Thoracic aorta (tissue), 2 donors: ENCODE data around the gene ZBTB3. TPM values are rescaled to one million over a fixed set of nuclear protein-coding genes. Genes with fewer than 3 reads are reported as not detected.
"Not testable (repeated sequence)": the region's sequence is repeated elsewhere in the genome, so short reads cannot be mapped to it uniquely, and the experiment has no call there.

Experiments used
- ATAC-seq: fragments of 150-250 bp; one replicate; pipeline ENCODE4 v1.8.0; 2017; ENCODE audit warnings: low read depth; ENCODE audit not compliant: insufficient number of reproducible peaks, low FRiP score
- DNase-seq: peaks from one replicate; pipeline ENCODE4 v3.0.0-alpha.2; 2020; ENCODE audit warnings: low spot score
- H3K27ac ChIP-seq, 2 donors: fragments of 200-600 bp; sonication (generic); 1 replicate in 1 of 2; 2 replicates in 1 of 2; pipeline ENCODE4 v1.5.1; 2016; ENCODE audit warnings: mild to moderate bottlenecking in 2 of 2, moderate library complexity in 2 of 2
- H3K27me3 ChIP-seq: fragments of 200-600 bp; sonication (generic); replicated peaks from 2 replicates; pipeline ENCODE4 v1.6.0; 2016; ENCODE audit warnings: mild to moderate bottlenecking; ENCODE audit not compliant: insufficient read depth
- H3K36me3 ChIP-seq: fragments of 200-600 bp; sonication (generic); one replicate; pipeline ENCODE4 v1.5.1; 2016
- H3K4me1 ChIP-seq, 2 donors: fragments of 200-600 bp; sonication (generic); 1 replicate in 1 of 2; 2 replicates in 1 of 2; pipeline versions ENCODE4 v1.5.1 to v1.6.0; 2016; ENCODE audit warnings: low read depth in 2 of 2, mild to moderate bottlenecking in 1 of 2; ENCODE audit not compliant: control insufficient read depth in 1 of 2
- H3K4me3 ChIP-seq: fragments of 200-600 bp; sonication (generic); 2 replicates; pipeline ENCODE4 v1.5.1; 2016; ENCODE audit warnings: mild to moderate bottlenecking
- H3K9me3 ChIP-seq: fragments of 200-600 bp; sonication (generic); 2 replicates; pipeline ENCODE4 v1.5.1; 2016
- total RNA-seq, 2 donors: library from RNA; depleted of rRNA; stranded (reverse); fragments of >200 nt; gene quantifications; one replicate each; pipeline versions ENCODE4 v1.1.0 to v1.2.3, GENCODE V29; 2016
- TF ChIP-seq, protein P1 (sequence below): fragments of 200-600 bp; sonication (generic); IDR thresholded peaks from one replicate; pipeline ENCODE4 v1.5.1; 2019; ENCODE audit warnings: antibody characterized with exemption

ZBTB3 gene
- total RNA-seq, 2 donors from 2014 or later: 6.2 to 7.6 TPM

DNA sequence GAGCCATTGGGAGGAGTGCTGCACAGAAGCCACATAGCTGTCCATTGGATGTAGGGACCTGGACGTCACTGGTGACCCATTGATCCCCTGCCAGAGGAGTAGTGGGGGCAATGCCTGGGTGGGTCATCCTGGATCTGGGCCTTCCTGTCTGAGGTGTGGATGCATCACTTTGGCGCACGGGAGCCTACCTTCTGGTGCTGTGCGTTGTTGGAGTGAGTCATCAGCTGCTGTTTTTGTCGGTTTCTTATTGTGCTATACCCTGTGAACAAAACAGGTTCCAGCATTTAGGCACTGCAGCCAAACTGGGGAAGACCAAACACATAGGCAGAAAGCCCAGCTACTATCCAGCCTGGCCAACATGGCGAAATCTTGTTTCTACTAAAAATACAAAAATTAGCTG lies 20.4 kb upstream of the ZBTB3 start:
- DNase-seq (no peak), ATAC-seq (no peak)
- peaks cover 12 to 19% of the 10 kb centered on the region in 2 donors for H3K4me1 ChIP-seq
- H3K36me3 ChIP-seq: peaks cover 28% of the 10 kb centered on the region
- H3K27ac ChIP-seq: no peak overlapping the region
- H3K9me3 ChIP-seq: no peaks in the 10 kb centered on the region
- H3K27me3 ChIP-seq: no peaks in the 10 kb centered on the region
- no peak overlapping the region for H3K4me3 ChIP-seq
- TF ChIP-seq, protein P1, sequence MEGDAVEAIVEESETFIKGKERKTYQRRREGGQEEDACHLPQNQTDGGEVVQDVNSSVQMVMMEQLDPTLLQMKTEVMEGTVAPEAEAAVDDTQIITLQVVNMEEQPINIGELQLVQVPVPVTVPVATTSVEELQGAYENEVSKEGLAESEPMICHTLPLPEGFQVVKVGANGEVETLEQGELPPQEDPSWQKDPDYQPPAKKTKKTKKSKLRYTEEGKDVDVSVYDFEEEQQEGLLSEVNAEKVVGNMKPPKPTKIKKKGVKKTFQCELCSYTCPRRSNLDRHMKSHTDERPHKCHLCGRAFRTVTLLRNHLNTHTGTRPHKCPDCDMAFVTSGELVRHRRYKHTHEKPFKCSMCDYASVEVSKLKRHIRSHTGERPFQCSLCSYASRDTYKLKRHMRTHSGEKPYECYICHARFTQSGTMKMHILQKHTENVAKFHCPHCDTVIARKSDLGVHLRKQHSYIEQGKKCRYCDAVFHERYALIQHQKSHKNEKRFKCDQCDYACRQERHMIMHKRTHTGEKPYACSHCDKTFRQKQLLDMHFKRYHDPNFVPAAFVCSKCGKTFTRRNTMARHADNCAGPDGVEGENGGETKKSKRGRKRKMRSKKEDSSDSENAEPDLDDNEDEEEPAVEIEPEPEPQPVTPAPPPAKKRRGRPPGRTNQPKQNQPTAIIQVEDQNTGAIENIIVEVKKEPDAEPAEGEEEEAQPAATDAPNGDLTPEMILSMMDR: no peak

DNA sequence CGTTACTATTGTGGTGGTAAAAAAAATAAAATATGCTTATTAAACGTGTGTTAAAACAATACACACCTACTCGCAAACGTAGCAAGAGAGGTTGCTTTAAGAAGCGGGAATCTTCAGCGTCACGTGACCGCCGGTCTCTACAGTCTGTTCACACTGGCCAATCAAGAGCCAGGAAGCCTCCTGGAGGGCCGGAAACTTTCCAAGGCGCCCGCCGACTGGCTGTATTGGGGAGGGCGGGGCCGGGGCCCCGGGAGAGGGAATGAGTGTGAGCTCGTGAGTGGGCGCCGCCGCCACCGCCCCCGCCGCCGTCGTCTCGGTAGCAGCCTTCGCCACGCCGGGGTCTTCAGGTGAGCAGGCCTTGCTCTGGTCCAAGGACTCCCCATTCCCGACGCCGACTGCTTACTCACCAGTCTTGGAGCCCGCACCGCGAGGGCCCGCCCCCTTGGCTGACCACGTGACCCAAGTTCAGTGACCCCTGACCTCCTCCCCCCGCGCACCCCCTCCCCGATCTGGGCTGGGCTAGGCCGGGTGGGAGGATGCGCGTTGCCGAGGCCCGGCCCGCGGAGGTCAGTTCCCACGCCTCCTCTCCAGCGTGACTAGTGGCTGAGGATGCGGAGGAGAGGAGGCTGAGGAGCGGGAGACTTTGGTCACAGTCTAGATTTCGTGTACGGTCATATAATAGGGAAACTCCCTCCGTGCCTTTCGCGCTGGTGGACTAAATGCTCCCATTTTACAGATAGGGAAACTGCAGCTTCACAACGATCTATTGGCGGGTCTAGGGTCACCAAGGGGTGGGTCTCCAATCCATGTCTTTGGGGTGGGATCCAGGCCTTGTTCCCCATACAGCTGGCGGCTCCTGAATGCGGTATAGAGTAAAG lies 17.4 kb upstream of the ZBTB3 start, which contains the start of gene TAF6L:
Gene TAF6L (plus strand): TSS at position 253 of the 878 bp plus-strand sequence. CDS start 4,388 bp downstream, outside the sequence.
- Histone ChIP-seq H3K27me3 (no peaks in the 10 kb centered on the region), H3K27ac (peak within 1 kb of the TSS; percentile 84 to 88), H3K9me3 (no peaks in the 10 kb centered on the region), H3K36me3 (peaks cover 18% of the 10 kb centered on the region), H3K4me3 (peak within 1 kb of the TSS; percentile 82), H3K4me1 (peaks cover 12 to 19% of the 10 kb centered on the region in 2 donors)
- TF ChIP-seq, protein P1: no peak
- peak; percentile 96 for DNase-seq
- peak; percentile 97 for ATAC-seq

DNA sequence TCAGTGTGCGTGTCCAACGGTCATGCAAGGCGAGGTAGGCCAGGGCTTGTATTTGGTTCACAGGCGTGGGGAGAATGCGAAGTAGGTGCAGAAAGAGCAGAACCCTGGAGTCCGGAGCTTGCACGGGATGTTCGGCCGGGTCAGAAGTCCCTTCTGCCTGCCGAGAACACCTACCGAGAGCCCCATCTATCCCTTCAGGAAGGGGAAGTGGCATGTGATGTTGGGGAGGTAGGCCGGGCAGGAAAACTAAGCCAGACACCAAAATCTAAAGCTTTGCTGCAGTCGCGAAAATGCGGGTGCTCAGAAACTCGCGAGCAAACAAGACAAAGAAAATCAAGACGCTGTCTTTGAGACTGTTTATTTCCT lies 16.8 kb upstream of the ZBTB3 start:
- TF ChIP-seq, protein P1: no peak
- Histone ChIP-seq H3K9me3 (no peaks in the 10 kb centered on the region), H3K27me3 (no peaks in the 10 kb centered on the region), H3K4me3 (peak overlapping the region; percentile 82), H3K4me1 (peaks cover 12 to 19% of the 10 kb centered on the region in 2 donors), H3K27ac (peak overlapping the region; percentile 84 to 88), H3K36me3 (peaks cover 18% of the 10 kb centered on the region)
- ATAC-seq (no peak), DNase-seq (no peak)

DNA sequence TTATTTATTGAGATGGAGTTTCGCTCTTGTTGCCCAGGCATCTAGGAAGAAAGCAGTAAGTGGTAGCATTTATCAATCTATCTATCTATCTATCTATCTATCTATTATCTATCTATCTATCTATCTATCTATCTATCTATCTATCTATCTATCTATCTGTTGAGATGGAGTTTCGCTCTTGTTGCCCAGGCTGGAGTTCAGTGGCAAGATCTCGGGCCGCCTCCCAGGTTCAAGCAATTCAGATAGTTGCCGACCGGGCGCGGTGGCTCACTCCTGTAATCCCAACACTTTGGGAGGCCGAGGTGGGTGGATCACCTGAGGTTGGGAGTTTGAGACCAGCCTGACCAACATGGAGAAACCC lies 6.9 kb upstream of the ZBTB3 start:
- DNase-seq, H3K27me3 ChIP-seq, H3K36me3 ChIP-seq, H3K9me3 ChIP-seq, ATAC-seq: not testable (repeated sequence)
- H3K4me3 ChIP-seq: peak overlapping the region; percentile 94
- peaks cover 12 to 22% of the 10 kb centered on the region in 2 donors for H3K4me1 ChIP-seq
- H3K27ac ChIP-seq: peak overlapping the region; percentile 83 to 89

DNA sequence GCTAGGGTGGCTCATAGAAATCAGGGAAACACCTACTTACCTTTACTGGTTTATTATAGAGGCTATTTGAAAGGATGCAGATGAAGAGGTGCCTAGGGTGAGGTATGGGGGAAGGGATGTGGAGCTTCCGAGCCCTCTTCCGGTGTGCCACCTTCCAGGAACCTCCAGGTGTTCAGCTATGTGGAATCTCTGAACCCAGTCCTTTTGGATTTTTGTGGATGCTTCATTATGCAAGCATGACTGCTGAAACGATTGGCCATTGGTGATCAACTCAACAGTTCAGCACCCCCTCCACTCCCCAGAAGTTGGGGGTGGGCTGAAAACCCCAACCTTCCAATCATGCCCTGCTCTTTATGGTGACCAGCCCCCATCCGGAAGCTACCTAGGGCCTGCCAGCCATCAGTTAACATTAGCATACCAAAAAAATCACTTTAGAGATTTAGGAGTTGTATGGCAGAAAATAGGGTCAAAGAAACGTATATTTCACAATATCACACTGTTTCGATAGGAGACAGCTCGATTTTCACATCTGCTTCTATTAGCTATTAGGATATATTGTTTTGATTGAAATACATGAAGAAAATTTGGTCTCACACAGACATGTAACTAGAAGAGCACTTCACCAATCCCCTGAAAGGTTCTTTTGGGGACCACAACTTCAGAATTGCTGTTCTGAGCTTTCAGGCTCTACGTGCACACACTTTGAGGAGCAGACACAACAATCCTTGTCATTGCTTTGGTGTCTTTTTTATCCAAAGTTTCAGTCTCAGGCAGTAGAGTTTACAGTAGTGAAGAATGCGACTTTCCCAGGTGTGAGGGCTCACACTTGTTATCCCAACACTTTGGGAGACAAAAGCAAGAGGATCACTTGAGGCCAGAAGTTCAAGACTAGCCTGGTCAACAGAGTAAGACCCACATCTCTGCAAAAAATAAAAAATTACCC lies 4.2 kb upstream of the ZBTB3 start:
- DNase-seq: no peak
- TF ChIP-seq, protein P1: no peak
- H3K4me3 ChIP-seq: no peak overlapping the region
- peaks cover 3% of the 10 kb centered on the region for H3K36me3 ChIP-seq
- H3K27ac ChIP-seq: no peak overlapping the region
- no peaks in the 10 kb centered on the region for H3K9me3 ChIP-seq
- no peaks in the 10 kb centered on the region for H3K27me3 ChIP-seq
- H3K4me1 ChIP-seq: peaks cover 18 to 23% of the 10 kb centered on the region in 2 donors
- ATAC-seq: no peak
